ENCODE results near the gene PCOLCE2.
A peak's percentile ranks its signal among the peaks of the same experiment; 100 is the strongest.

Gene PCOLCE2

DNA sequence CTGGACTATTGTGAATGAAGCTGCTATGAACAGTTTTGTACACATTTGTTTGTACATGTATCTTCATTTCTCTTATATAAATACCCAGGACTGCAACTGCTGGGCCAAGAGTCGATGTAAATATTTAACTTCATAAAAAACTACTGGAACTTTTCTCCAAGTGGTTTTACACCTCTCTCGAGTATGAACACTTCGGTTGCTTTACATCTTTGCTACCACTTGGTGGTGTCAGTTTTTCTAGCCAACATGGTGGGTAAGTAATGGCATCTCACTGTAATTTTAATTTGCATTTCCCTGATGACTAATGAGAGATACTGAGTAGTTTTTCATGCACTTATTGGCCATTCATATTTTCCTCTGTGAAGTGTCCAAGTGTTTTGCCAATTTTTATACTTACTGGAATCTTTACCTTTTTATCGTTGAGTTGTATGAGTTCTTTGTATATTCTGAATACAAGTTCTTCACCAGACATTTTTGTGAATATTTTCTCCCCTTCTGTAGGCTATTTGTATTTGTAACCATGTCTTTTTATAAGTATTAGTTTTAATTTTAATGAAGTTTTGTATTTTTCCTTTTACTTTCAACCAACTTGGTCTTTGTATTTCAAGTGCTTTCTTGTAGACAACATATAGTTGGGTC is 44.4 kb downstream of the PCOLCE2 start:
- Histone ChIP-seq H3K36me3 (ENCODE audit: control insufficient read depth, low read length) (no peaks in the 10 kb centered on the region), H4K20me1 (ENCODE audit: control insufficient read depth, insufficient read depth, low read depth, low read length) (no peaks in the 10 kb centered on the region), H3K27me3 (ENCODE audit: control insufficient read depth, low read length) (no peaks in the 10 kb centered on the region), H3K4me1 (ENCODE audit: control insufficient read depth, low read length) (no peaks in the 10 kb centered on the region), H3F3A (ENCODE audit: control insufficient read depth, insufficient read depth) (no peaks in the 10 kb centered on the region), H3K9me2 (replicated peaks; ENCODE audit: control insufficient read depth, low read length) (no peaks in the 10 kb centered on the region), H3K79me2 (ENCODE audit: control insufficient read depth, low read length) (no peaks in the 10 kb centered on the region), H3K9me3 (ENCODE audit: control insufficient read depth, insufficient read depth, low read length) (no peaks in the 10 kb centered on the region), H3K4me3 (ENCODE audit: low read length) (no peak overlapping the region), H3K27ac (ENCODE audit: low read depth, low read length) (no peak overlapping the region), H3K4me2 (ENCODE audit: low read length) (no peak overlapping the region)
- TF ChIP-seq, protein P1, sequence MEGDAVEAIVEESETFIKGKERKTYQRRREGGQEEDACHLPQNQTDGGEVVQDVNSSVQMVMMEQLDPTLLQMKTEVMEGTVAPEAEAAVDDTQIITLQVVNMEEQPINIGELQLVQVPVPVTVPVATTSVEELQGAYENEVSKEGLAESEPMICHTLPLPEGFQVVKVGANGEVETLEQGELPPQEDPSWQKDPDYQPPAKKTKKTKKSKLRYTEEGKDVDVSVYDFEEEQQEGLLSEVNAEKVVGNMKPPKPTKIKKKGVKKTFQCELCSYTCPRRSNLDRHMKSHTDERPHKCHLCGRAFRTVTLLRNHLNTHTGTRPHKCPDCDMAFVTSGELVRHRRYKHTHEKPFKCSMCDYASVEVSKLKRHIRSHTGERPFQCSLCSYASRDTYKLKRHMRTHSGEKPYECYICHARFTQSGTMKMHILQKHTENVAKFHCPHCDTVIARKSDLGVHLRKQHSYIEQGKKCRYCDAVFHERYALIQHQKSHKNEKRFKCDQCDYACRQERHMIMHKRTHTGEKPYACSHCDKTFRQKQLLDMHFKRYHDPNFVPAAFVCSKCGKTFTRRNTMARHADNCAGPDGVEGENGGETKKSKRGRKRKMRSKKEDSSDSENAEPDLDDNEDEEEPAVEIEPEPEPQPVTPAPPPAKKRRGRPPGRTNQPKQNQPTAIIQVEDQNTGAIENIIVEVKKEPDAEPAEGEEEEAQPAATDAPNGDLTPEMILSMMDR (IDR thresholded peaks at IDR 0.05; ENCODE audit: low read depth, low read length, poor library complexity, severe bottlenecking), result peak; percentile 65
- no peak for TF ChIP-seq EZH2phosphoT487 (IDR thresholded peaks at IDR 0.05; ENCODE audit: borderline replicate concordance, low read length)

DNA sequence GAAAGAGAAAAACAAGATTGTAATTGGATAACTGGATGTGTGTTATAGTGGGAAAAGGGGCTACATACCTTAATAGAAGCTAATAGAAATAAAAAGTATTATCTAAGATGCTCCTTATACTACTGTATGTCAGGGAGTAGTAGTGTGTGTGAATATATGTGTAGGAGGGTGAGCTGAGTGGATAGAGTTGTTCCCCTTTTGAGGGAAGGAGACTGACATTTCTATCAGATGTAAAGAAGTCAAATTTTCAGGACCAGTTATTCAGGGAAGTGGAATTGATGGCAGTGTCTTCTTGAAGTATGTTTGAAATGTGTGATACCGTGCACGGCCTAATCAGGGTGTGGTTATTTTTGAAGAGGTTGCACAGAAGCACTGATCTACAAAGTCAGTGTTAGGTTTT is 49.1 kb downstream of the PCOLCE2 start:
- Histone ChIP-seq H3K27me3 (ENCODE audit: control insufficient read depth, low read length) (0 out of 2 replicates have a peak, but pooled peaks cover 2% of the 10 kb centered on the region), H3F3A (ENCODE audit: control insufficient read depth, insufficient read depth) (no peaks in the 10 kb centered on the region), H3K27ac (ENCODE audit: low read depth, low read length) (no peak overlapping the region), H3K36me3 (ENCODE audit: control insufficient read depth, low read length) (no peaks in the 10 kb centered on the region), H3K4me1 (ENCODE audit: control insufficient read depth, low read length) (no peaks in the 10 kb centered on the region), H3K4me2 (ENCODE audit: low read length) (no peak overlapping the region), H3K4me3 (ENCODE audit: low read length) (no peak overlapping the region), H3K9me2 (replicated peaks; ENCODE audit: control insufficient read depth, low read length) (no peaks in the 10 kb centered on the region), H3K9me3 (ENCODE audit: control insufficient read depth, insufficient read depth, low read length) (no peaks in the 10 kb centered on the region), H3K79me2 (ENCODE audit: control insufficient read depth, low read length) (no peaks in the 10 kb centered on the region), H4K20me1 (ENCODE audit: control insufficient read depth, insufficient read depth, low read depth, low read length) (no peaks in the 10 kb centered on the region)
- TF ChIP-seq, protein P1 (IDR thresholded peaks at IDR 0.05; ENCODE audit: low read depth, low read length, poor library complexity, severe bottlenecking), result no peak
- TF ChIP-seq EZH2phosphoT487 (IDR thresholded peaks at IDR 0.05; ENCODE audit: borderline replicate concordance, low read length), result no peak

DNA sequence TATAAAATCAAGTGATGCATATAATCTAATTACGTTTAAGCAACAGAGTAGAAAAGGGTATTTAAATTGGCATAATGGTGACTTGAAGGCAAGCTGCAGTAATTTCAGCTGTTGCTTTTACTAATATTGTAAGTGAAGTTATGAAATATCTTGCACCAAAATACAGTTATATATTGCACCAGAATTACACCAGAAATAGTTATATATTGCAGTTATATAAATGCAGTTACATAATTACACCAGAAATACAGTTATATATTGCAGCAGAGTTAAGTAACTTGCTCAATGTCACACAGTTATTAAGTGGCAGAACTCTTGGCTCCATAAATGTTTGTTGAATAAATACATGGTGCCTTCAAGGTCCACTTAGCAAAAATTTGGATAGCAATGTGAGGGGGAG is 51.4 kb downstream of the PCOLCE2 start:
- Histone ChIP-seq H3K9me3 (ENCODE audit: control insufficient read depth, insufficient read depth, low read length) (no peaks in the 10 kb centered on the region), H3K4me2 (ENCODE audit: low read length) (no peak overlapping the region), H3K9me2 (replicated peaks; ENCODE audit: control insufficient read depth, low read length) (no peaks in the 10 kb centered on the region), H3K27ac (ENCODE audit: low read depth, low read length) (no peak overlapping the region), H3K4me3 (ENCODE audit: low read length) (no peak overlapping the region), H4K20me1 (ENCODE audit: control insufficient read depth, insufficient read depth, low read depth, low read length) (no peaks in the 10 kb centered on the region), H3K27me3 (ENCODE audit: control insufficient read depth, low read length) (0 out of 2 replicates have a peak, but pooled peaks cover 2% of the 10 kb centered on the region), H3F3A (ENCODE audit: control insufficient read depth, insufficient read depth) (no peaks in the 10 kb centered on the region), H3K36me3 (ENCODE audit: control insufficient read depth, low read length) (no peaks in the 10 kb centered on the region), H3K79me2 (ENCODE audit: control insufficient read depth, low read length) (no peaks in the 10 kb centered on the region), H3K4me1 (ENCODE audit: control insufficient read depth, low read length) (no peaks in the 10 kb centered on the region)
- no peak for TF ChIP-seq EZH2phosphoT487 (IDR thresholded peaks at IDR 0.05; ENCODE audit: borderline replicate concordance, low read length)
- TF ChIP-seq, protein P1 (IDR thresholded peaks at IDR 0.05; ENCODE audit: low read depth, low read length, poor library complexity, severe bottlenecking), result no peak
